Muscle of arm (tissue), 14 donors: ENCODE results near the gene ZNF273. TPM values are rescaled to one million over a fixed set of nuclear protein-coding genes. Genes with fewer than 3 reads are reported as not detected.
A peak's percentile ranks its signal among the peaks of the same experiment; 100 is the strongest.
"Not testable (repeated sequence)": the region's sequence is repeated elsewhere in the genome, so short reads cannot be mapped to it uniquely, and the experiment has no call there.

ENCODE experiments used
- DNase-seq: peaks from one replicate; pipeline ENCODE4 v3.0.0-alpha.2; 2013
- long read RNA-seq, 11 donors: transcript quantifications; one replicate each; lab custom pipeline, GENCODE V29; 2026
- polyA plus RNA-seq, 12 donors: library from polyadenylated mRNA; unstranded; fragments of 120-200 nt; gene quantifications; one replicate each; pipeline ENCODE4 v1.2.1, GENCODE V29; 2013; ENCODE audit not compliant: insufficient read length in 12 of 12

Gene ZNF273
- polyA plus RNA-seq: 1 to 10 TPM in 11 of 12 donors, not detected in 1; 4.1 to 9.6 (median 6.4) TPM
- long read RNA-seq, donor 1, partial matches to known transcripts: 0 of 2 reads
- long read RNA-seq, donor 1, other reads (novel, unspliced or antisense): 0 of 2 reads
- long read RNA-seq, donor 2, partial matches to known transcripts: 0 of 1 reads
- long read RNA-seq, donor 2, other reads (novel, unspliced or antisense): 0 of 1 reads
- long read RNA-seq, donor 3, partial matches to known transcripts: 0 of 1 reads
- long read RNA-seq, donor 3, other reads (novel, unspliced or antisense): 0 of 1 reads
- long read RNA-seq, donor 4: 0 reads
- long read RNA-seq, donor 5: 0 reads
- long read RNA-seq, donor 6, partial matches to known transcripts: 0 of 2 reads
- long read RNA-seq, donor 6, other reads (novel, unspliced or antisense): 0 of 2 reads
- long read RNA-seq, donor 7, partial matches to known transcripts: 0 of 1 reads
- long read RNA-seq, donor 7, other reads (novel, unspliced or antisense): 0 of 1 reads
- long read RNA-seq, donor 8, partial matches to known transcripts: 0 of 1 reads
- long read RNA-seq, donor 8, other reads (novel, unspliced or antisense): 0 of 1 reads
- long read RNA-seq, donor 9: 0 reads
- long read RNA-seq, donor 10, partial matches to known transcripts: 0 of 3 reads
- long read RNA-seq, donor 10, other reads (novel, unspliced or antisense): 0 of 3 reads
- long read RNA-seq, donor 11, partial matches to known transcripts: 0 of 1 reads
- long read RNA-seq, donor 11, other reads (novel, unspliced or antisense): 0 of 1 reads

DNA sequence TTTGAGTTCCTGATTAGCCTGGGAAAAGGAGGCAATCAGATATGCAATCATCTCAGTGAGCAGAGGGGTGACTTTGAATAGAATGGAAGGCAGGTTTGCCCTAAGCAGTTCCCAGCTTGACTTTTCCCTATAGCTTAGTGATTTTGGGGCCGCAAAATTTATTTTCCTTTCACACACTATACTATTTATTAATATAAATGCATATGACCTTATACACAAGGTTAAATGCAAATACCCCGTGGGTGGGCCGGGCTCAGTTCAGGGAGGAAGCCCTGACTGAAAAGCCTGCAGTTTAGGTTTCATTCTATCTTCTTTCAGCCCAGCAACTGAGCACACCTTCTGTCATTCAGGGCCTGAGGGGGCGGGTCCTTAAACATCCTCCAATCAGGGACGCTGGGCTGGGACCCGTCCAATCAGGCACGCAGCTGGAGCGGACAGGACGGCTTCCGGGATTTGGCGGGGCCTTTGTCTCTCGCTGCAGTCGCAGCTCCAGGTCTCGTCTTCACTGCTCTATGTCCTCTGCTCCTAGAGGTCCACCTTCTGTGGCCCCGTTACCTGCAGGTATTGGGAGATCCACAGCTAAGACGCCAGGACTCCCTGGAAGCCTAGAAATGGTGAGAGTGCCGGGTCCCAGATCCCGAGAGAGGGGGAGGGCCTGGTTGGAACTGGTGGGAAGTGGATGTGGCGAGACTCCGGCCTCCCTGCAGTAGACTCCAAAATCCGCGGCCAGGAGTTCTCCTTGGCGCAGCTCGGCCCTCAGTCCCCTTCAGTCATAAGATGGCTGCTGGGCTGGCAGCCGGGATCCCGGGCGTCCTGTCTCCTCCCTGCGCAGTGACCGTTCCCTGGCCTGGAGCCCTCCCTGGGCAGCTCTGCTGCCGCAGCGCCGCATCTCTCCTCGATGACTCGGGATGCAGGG, at the start of gene ZNF273:
TSS of gene ZNF273 (plus strand) at position 468 of the 916 bp plus-strand sequence. CDS start at position 513, 45 bp downstream.
- DNase-seq: peak; percentile 92

DNA sequence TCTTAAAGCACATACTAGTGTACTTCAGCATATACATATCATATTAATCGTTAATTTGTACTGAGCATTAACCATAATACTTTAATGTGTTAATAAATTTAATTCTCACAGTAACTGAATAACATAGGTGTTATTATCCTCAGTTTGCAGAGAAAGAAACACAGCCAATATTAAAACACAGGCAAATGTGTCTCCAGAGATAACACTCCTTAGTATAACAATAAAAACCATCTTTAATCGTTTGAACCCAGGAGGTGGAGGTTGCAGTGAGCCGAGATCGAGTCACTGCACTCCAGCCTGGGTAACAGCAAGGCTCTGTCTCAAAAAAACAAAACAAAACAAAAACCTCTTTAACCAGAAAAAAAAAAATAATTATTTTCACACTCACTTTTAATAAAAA, 49.4 kb upstream of the ZNF273 start:
- no peak for DNase-seq

DNA sequence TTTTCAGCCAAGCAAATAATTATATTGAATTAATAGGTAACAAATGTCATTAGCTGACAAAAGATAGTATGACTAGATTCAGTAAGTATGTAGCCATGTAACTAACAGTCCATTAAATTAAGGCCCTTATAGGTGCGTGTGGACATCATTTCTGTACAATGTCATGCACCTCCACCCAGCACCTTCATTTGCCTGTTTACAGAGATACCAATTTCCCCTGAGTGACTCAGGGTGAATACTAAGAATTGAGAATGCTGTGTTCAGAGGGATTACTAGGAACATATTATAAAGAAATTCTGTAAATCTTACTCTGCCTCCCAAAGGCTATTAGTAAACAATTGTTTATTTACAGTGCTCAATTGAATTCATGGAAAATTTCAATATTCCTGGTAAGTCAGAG, 48.1 kb upstream of the ZNF273 start:
- DNase-seq: no peak

DNA sequence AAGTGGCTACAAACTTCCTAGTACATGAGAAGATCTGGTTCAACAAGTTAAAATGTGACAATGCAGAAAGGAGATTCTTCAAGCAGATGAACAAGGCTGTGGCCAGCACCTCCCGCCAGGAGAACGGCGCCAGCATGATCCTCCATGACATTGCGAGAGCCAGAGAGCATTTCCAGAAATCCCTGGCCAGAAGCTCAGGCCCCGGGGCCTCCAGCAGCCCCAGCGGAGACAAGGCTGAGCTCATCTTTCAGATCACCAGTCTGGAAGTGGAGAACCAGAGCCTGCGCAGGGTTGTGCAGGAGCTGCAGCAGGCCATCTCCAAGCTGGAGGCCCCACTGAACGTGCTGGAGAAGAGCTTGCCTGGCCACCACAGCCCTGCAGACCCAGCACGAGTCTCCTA, 40.1 kb upstream of the ZNF273 start:
- no peak for DNase-seq

DNA sequence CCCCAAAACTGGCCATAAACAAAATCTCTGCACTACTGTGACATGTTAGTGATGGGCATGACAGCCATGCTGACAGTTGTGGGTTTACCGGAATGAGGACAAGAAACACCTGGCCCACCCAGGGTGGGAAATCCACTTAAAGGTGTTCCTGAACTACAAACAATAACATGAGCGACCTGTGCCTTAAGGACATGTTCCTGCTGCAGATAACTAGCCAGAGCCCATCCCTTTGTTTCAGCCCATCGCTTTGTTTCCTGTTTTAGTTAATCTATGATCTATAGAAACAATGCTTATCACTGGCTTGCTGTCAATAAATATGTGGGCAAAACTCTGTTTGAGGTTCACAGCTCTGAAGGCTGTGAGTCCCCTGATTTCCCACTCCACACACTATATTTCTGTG, 39.5 kb upstream of the ZNF273 start:
- DNase-seq: not testable (repeated sequence)

DNA sequence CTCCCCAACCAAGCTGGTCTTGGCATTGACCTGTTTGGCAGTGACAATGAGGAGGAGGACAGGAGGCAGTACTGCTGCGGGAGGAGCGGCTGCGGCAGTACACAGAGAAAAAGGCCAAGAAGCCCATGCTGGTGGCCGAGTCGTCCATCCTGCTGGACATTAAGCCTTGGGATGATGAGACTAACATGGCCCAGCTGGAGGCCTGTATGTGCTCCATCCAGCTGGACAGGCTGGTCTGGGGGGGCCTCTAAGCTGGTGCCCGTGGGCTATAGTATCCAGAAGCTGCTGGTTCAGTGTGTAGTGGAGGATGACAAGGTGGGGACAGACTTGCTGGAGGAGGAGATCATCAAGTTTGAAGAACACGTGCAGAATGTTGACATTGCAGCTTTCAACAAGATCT, 39.1 kb upstream of the ZNF273 start:
- DNase-seq: no peak

DNA sequence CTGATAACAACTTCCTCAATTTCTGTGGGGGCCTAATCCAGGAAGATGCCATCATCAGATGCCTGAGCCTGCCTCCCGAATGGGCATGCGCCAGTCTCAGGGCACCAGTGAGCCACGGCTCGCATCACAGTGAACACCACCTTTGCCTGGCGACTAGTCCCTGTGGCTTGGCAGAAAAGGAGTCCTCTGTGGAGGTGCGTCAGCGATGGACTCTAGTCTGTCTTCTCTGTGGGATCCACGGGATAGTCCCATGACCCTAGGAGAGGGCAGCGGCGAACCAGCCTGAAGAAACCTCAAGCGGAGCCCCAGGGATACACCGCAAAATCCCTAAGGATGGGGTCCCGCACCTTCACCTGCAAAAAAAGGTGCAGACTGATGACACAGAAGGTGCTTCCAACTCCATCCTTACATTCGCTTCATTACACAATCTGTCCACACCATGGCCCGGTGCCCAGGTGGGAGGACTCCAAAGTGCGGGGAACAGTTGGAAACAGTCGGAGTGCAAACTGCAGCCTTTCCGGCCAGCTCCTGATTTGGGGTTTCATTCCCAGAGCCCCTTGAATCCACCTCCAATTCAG, 35.1 kb upstream of the ZNF273 start:
- DNase-seq: no peak

DNA sequence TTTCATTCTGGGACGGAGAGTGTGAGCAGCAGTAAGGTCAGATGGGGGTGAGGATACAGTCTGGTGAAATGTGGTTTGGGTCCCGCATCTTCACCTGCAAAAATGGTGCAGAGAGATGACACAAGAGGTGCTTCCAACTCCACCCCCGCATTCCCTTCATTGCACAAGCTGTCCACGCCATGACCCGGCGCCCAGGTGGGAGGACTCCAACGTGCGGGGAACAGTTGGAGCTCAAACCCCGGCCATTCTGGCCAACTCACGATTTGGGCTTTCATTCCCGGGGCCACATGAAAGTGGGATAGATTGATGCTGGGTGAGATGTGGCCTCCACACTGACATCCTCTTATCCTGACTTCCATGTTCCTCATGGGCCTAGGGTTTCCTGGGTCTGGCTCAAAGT, 34.6 kb upstream of the ZNF273 start:
- DNase-seq: no peak

DNA sequence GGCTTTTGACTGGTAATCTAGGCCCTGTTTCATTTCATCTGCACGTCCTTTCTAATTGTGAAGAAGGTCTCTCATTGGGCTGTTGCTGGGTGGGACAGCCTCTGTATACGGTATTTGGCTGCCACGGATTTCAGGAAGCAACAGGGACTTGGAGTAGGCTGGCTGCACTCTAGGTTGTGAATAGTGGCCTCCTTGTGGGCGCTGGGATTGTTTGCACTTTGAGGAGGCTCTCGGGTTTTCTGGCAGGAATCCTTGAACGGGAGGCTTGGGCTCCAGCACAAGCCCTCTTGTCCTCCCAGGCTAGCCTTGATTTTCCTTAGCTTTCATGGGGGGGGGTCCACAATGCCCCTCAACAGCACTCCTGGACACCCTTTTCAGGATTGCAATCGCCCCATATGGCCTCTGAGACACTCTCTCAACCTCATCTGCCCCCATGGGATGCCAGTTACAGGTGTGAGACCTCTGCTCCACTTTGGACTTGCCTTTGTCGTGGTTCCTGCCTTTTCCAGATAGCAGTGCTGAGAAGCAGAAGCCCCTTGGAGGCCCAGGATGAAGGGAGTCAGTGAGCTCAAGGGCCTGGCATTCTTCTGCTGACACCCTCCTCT, 33.9 kb upstream of the ZNF273 start:
- no peak for DNase-seq

DNA sequence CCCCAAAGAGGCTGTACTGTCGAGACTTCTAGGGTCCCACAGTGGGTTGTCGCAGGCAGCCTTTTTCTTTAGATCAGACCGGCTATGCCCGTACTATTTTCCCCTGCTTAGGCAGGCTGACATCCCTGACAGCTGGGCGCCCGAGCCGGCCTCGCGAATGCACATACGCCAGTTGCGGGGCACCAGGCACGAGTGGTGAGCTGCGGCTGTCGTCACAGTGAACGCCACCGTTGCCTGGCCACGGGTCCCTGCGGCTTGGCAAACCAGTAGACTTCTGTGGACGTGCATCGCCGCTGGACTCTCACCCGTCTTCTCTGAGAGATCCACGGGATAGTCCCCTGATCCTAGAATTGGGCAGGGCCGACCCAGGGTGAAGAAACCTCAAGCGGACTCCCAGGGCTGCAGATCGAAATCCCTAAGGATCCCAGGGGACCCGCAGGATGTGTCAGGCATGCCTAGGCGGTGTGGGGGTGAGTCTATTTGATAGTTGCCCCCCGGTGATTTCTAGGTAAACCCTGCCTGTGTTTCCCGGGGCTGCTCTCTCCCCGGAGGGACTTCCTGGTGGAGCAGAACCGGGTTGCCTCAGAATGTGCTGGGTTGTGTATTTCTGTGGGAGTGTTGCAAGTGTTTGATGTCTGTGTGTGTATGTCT, 33.0 kb upstream of the ZNF273 start:
- no peak for DNase-seq

DNA sequence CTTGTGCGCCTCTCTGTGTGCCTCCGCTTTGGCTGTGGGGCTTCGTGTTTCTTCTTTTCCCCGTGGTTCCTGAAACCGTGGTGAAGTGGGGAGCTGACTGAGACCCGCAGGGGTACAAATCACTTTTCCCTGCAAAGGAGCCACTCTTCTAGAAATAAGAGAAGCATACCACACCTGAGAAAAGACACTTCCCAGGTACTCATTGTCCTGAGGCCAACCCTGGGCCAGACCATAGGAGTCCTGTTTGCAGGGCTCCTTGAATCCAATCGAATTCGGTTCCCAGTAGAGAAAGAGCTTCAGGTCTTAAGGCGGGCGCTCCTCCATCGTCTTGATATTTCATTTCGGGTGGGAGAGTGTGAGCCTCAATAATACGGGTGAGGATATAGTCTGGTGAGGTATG, 32.4 kb upstream of the ZNF273 start:
- no peak for DNase-seq

DNA sequence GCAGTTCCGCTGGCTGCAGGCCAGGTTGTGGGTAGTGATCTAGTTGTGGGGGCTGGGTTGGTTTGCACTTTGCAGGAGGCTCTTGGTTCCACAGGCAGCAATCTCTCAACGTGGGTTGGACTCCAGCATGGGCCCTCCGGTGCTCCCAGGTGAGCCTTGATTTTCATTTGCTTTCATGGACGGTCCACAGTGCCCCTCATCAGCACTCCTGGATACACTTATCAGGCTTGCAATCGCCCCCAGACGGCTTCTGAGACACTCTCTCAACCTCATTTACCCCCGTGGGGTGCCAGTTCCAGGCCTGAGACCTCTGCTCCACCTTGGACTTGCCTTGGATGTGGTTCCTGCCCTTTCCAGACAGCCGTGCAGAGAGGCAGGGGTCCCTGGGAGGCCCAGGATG, 31.3 kb upstream of the ZNF273 start:
- no peak for DNase-seq

DNA sequence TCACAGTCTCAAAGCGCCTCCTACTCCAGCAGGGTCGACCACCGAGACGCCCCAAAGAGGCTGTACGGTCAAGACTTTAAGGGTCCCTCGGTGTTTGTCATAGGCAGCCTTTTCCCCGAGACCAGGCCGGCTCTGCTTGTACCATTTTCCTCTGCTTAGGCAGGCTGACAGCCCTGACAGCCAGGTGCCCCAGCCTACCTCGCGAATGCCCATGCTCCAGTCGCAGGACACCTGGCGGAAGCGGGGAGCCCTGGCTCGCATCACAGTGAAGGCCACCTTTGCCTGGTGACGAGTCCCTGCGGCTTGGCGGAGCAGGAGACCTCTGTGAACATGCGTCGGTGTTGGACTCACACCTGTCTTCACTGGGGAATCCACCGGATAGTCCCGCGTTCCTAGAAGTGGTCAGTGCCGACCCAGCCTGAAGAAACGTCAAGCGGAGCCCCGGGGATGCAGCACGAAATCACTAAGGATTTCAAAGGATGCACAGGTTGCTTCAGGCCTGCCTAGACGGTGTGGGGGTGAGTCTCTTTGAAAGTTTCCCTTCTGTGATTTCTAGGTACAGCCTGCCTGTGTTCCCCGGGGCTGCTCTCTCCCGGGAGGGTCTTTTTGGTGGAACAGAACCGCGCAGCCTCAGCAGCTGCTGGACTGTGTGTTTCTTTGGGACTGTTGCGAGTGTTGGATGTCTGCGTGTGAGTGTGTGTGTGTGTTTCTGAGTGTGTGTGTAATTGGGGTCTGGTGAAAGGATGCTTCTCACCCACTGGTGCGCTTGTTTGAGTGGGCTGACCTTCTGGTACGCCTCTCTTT, 30.5 kb upstream of the ZNF273 start:
- no peak for DNase-seq

DNA sequence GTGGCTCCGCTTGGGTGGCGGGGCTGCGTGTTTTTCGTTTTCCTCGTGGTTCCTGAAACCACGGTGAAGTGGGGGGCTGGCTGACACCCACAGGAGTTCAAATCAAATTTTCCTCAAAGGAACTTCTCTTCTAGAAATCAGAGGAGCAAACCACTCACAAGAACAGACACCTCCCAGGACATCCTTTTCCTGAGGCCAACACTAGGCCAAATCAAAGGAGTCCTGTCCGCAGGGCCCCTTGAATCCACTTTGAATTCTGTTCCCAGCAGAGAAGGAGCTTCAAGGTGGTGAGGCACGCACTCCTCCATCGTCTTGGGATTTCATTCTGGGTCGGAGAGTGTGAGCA, 29.9 kb upstream of the ZNF273 start:
- DNase-seq: no peak

DNA sequence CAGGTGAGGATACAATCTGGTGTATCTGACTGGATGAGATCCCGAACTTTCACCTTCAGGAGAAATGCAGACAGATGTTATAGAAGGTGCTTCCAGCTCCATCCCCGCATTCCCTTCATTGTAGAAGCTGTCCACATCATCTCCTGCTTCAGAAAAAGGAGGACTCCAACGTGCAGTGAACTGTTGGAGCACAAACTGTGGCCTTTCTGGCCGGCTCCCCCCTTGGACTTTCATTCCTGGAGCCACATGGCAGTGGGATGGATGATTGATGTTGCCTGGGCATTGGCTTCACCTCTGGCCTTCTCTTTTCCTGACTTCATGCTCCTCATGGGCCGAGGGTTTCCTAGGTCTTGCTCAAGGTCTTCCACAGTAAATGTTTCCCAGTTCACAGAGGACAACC, 29.6 kb upstream of the ZNF273 start:
- no peak for DNase-seq

DNA sequence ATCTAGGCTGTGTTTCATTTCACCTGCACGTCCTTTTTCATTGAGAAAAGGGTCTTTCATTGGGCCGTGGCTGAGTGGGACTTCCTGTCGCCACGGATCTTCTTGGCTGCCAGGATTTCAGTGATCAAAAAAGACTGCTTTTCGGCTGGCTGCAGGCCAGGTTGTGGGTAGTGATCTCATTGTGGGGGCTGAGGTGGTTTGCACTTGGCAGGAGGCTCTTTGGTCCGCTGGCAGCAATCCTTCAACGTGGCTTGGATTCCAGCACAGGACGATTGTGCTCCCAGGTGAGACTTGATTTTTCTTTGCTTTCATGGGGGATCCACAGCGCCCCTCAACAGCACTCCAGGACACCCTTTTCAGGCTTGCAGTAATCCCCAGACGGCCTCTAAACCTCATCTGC, 29.0 kb upstream of the ZNF273 start:
- DNase-seq: no peak

DNA sequence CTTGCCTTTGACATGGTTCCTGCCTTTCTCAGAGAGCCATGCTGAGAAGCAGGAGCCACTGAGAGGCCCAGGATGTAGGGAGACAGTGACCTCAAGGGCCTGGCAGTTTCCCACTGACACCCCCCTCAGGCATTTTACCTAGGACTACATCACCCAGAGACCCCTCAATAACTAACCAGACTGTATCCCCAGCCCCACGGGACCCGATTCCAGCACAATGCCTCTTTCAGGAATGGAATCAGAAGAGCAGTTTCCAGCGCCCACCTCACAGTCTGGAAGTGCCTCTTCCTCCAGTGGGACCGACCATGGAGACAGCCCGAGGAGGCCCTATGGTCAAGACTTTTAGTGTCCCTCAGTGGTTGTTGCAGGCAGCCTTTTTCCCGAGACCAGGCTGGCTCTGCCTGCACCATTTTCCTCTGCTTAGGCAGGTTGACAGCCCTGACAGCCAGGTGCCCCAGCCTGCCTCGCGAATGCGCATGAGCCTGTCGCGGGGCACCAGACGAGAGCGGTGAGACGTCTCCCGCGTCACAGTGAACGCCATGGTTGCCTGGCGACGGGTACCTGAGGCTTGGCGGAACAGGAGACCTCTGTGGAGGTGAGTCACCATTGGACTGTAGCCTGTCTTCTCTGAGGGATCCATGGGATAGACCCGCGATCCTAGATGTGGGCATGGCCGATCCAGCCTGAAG, 28.4 kb upstream of the ZNF273 start:
- no peak for DNase-seq

DNA sequence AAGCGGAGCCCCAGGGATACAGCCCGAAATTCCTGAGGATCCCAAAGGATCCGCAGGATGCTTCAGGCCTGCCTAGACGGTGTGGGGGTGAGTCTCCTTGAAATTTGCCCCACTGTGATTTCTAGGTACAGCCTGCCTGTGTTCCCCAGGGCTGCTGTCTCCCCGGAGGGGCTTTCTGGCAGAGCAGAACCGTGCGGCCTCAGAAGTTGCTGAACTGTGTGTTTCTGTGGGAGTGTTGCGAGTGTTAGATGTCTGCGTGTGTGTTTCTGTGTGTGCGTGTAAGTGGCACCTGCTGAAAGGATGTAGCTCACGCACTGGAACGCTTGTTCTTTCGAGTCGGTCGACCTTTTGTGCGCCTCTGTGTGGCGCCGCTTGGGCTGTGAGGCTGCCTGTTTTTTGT, 27.8 kb upstream of the ZNF273 start:
- DNase-seq: no peak

DNA sequence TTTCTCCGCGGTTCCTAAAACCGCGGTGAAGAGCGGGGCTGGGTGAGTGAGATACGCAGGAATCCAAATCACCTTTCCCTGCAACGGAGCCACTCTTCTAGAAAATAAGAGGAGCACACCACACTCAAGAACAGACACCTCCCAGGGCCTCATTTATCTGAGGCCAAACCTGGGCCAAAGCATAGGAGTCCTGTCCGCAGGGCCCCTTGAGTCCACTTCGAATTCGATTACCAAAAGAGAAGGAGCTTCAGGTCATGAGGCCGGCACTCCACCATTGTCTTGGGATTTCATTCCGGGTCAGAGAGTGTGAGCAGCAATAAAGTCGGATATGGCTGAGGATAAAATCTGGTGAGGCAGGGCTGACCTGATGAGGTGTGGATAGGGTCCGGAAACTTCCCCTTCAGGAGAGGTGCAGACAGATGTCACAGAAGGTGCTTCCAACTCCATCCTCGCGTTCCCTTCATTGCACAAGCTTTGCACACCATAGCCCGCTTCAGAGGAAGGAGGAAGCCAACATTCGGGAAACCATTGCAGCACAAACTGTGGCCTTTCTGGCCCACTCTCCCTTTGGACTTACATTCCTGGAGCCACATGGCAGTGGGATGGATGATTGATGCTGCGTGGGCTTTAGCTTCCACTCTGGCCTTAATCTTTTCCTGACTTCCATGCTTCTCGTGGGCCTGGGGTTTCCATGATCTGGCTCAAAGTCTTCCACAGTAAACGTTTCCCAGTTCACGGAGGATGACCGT, 27.2 kb upstream of the ZNF273 start:
- no peak for DNase-seq
